Breast epithelium (tissue), 3 donors: ENCODE measurements around the gene CLCN7.

ENCODE experiments used
- CTCF ChIP-seq, 3 donors: fragments of 450-650 bp; IDR thresholded peaks; one replicate each; pipeline ENCODE4 v1.5.1; 2016 to 2017; ENCODE audit warnings: antibody characterized with exemption in 3 of 3, mild to moderate bottlenecking in 3 of 3, moderate library complexity in 3 of 3
- POLR2A ChIP-seq: fragments of 450-650 bp; IDR thresholded peaks from one replicate; pipeline ENCODE4 v1.6.1; 2016; ENCODE audit warnings: antibody characterized with exemption, mild to moderate bottlenecking, moderate library complexity
- POLR2AphosphoS5 ChIP-seq, 3 donors: sonication (generic); formaldehyde crosslinking; IDR thresholded peaks; one replicate each; pipeline ENCODE4 v1.6.1; 2017; ENCODE audit warnings: antibody characterized with exemption in 3 of 3

- TF ChIP-seq CTCF (IDR thresholded peaks at IDR 0.05) (no peak), POLR2A (no peak), POLR2AphosphoS5 (IDR thresholded peaks at IDR 0.05) (no peak)
These were observed 28.5 kb upstream of the CLCN7 start for GRCh38 chr16:1503110-1503955.
